Choroid plexus epithelial cell (primary cell): Measurements from ENCODE around the gene P4HA2.

Experiments used
- DNase-seq: peaks from one replicate; pipeline ENCODE4 v3.0.0-alpha.2; 2010; ENCODE audit warnings: low read depth
- H3K4me3 ChIP-seq: 2 replicates; pipeline ENCODE4 v1.5.1; 2011; ENCODE audit warnings: low read depth, mild to moderate bottlenecking, control low read depth, low read length, moderate library complexity
- CTCF ChIP-seq: conservative IDR thresholded peaks from 2 replicates; pipeline ENCODE4 v1.5.1; 2011; ENCODE audit warnings: low read depth, mild to moderate bottlenecking, control low read depth, inconsistent platforms, low read length, moderate library complexity

The P4HA2 gene

DNA sequence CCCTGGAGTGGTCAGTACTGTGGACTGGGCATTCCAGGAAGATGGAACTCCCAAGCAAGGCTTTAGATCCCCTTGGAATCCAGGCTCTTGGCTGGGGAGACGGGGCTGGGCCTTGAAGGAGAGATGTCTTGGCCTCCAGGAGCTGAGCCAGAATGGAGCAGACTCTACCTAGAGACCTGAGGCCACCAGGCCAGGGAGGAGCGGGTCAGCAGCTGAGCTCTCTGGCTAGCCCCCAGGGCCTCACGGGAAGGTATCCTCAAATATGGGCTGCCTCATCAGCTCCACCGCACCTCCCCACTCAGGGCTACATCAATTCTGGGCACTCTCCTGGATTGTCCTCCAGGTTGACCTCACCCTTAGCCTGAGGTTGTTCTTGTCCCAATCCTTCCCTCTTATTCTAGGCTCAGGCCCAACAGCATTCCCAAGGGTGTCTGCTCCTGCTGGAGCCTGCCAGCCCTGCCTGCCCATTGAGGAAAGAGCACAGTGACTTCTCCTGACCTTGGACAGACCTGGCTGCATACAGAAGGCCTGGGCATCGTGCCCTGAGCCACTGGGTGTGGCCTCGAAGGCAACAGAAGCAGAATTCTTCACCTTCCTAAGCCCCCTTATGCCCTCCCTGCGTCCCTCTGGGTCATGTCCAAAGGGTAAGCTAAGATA, 26.8 kb upstream of the P4HA2 start:
- DNase-seq: no peak
- no peak for TF ChIP-seq CTCF
- no peak overlapping the region for H3K4me3 ChIP-seq

GRCh38 chr5:132253452-132254320, 26.0 kb upstream of the P4HA2 start:
- no peak for TF ChIP-seq CTCF
- no peak overlapping the region for H3K4me3 ChIP-seq
- DNase-seq: no peak

DNA sequence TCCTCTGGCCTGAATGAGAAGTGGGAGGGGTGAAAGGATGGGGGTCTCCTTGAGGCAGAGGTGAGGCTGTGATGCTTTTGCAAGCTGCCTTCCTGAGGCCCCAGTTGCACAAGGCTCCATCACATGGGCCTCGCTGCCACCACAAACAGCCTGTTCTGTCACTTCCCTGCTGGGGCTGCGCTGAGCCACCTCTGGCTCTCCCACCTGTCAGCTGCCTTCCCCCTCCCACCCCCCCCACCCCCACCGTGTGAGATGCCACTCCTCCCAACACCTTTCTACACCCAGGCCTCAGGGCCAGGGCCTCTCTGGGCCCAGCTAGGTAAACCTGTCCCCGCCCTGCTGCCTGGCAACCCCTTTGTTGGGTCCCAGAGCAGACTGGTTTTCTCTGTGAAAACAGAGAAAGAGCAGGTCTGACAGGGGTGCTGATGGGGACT, 25.4 kb upstream of the P4HA2 start:
- H3K4me3 ChIP-seq: no peak overlapping the region
- TF ChIP-seq CTCF: no peak
- no peak for DNase-seq

DNA sequence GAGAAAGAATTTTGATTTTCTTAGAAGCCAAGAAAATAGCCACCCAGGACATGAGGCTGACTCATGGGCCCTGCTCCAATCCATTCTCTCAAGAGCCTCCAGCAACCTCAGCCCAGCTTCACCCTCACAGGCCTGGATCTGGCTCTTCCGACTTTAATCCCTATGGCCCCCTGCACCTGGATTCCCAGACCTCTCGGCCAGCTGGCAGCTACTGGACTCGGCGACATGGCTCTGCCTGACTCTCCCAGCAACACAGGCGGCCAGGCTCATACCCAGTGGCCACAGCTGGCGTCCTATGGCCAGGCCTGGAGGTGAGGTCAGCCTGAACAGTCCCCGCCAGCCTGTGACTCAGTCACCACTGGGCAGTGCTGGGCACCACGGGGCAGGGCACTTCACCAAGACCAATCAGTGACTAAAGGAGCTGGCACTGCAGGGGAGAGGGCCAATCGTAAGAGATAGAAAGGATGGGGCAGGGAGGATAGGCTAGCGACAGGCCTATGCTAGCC, 23.6 kb upstream of the P4HA2 start:
- no peak overlapping the region for H3K4me3 ChIP-seq
- TF ChIP-seq CTCF: no peak
- DNase-seq: no peak

- H3K4me3 ChIP-seq: no peak overlapping the region
- no peak for DNase-seq
- TF ChIP-seq CTCF: no peak
These were observed 22.9 kb upstream of the P4HA2 start for GRCh38 chr5:132250547-132250946.

GRCh38 chr5:132246806-132247205, 19.2 kb upstream of the P4HA2 start:
- no peak for TF ChIP-seq CTCF
- no peak overlapping the region for H3K4me3 ChIP-seq

More at GRCh38 chr5:132246806-132247205, 19.2 kb upstream of the P4HA2 start:
- DNase-seq: no peak
